NB4 (cell line): ENCODE data around the gene ADGRG6.

Experiments used
- MAX ChIP-seq: IDR thresholded peaks from 2 replicates; pipeline ENCODE4 v1.6.1; 2011; ENCODE audit warnings: low read depth, low read length
- MYC ChIP-seq: IDR thresholded peaks from 2 replicates; pipeline ENCODE4 v1.6.1; 2011; ENCODE audit warnings: low read depth, low read length
- POLR2A ChIP-seq: IDR thresholded peaks from 2 replicates; pipeline ENCODE4 v1.6.1; 2011; ENCODE audit warnings: mild to moderate bottlenecking; ENCODE audit not compliant: insufficient read length; ENCODE audit errors: extremely low read depth
- TF ChIP-seq, protein P1 (sequence below): IDR thresholded peaks from one replicate; pipeline ENCODE4 v1.5.1; 2012; ENCODE audit warnings: low read depth, low read length

DNA sequence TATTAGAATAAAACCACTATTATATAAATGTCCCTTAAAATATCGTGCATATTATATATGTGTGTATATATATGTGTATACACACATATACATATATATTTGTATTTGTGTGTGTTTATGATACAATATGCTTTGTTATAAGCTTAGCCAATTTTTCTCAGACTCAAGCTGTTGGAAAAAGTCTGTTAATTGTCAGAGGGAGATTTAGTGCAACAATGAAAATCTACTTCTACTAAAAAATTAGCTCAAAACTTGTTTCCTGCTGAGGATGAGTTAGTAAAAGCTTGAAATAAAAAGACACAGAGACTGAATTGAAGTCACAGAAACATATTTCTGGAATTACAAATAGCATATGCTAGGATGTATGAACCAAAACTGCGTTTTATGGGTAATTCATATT lies 79.4 kb downstream of the ADGRG6 start:
- TF ChIP-seq, protein P1, sequence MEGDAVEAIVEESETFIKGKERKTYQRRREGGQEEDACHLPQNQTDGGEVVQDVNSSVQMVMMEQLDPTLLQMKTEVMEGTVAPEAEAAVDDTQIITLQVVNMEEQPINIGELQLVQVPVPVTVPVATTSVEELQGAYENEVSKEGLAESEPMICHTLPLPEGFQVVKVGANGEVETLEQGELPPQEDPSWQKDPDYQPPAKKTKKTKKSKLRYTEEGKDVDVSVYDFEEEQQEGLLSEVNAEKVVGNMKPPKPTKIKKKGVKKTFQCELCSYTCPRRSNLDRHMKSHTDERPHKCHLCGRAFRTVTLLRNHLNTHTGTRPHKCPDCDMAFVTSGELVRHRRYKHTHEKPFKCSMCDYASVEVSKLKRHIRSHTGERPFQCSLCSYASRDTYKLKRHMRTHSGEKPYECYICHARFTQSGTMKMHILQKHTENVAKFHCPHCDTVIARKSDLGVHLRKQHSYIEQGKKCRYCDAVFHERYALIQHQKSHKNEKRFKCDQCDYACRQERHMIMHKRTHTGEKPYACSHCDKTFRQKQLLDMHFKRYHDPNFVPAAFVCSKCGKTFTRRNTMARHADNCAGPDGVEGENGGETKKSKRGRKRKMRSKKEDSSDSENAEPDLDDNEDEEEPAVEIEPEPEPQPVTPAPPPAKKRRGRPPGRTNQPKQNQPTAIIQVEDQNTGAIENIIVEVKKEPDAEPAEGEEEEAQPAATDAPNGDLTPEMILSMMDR: no peak
- no peak for TF ChIP-seq MYC
- no peak for TF ChIP-seq MAX
- TF ChIP-seq POLR2A: no peak
